ENCODE measurements around the gene RPTOR. TPM values are rescaled to one million over a fixed set of nuclear protein-coding genes. Genes with fewer than 3 reads are reported as not detected.

The RPTOR gene
- polyA plus RNA-seq, 4 donors = 3.2 to 16.5 (median 10.1) TPM

- WGBS, 3 donors = 65 to 84% (median 68%) methylated on average over 32 of the region's 32 CpGs
- no peaks in the 10 kb centered on the region for H3K9me3 ChIP-seq (ENCODE audit: control insufficient read depth in 2 of 2, insufficient read depth in 1 of 2, low read depth in 1 of 2, low read length in 1 of 2)
- DNase-seq (peak in 1 of 2 donors; percentile 26), FAIRE-seq (no peak)
- H3K27me3 ChIP-seq (ENCODE audit: control insufficient read depth in 3 of 3, insufficient read depth in 3 of 3, low read length in 3 of 3) = no peaks in the 10 kb centered on the region
- H3K27ac ChIP-seq (ENCODE audit: low read depth in 1 of 3, low read length in 2 of 3) = no peak overlapping the region
- peaks cover 0 to 65% (median 2%) of the 10 kb centered on the region in 3 donors for H3K36me3 ChIP-seq (ENCODE audit: control insufficient read depth in 3 of 3, insufficient read depth in 2 of 3, low read depth in 1 of 3, low read length in 3 of 3)
- no peaks in the 10 kb centered on the region for H3K4me1 ChIP-seq (ENCODE audit: control insufficient read depth in 3 of 3, insufficient read depth in 2 of 3, low read depth in 1 of 3, low read length in 2 of 3)
- H3K4me3 ChIP-seq (ENCODE audit: low read depth in 1 of 3, low read length in 3 of 3) = no peak overlapping the region
Measured at GRCh38 chr17:80876950-80877728, 332.5 kb downstream of the RPTOR start.

- H3K9me3 ChIP-seq (ENCODE audit: control insufficient read depth in 2 of 2, insufficient read depth in 1 of 2, low read depth in 1 of 2, low read length in 1 of 2) = no peaks in the 10 kb centered on the region
- no peak for FAIRE-seq
- 74 to 83% (median 74%) methylated on average over 14 of the region's 14 CpGs for whole genome bisulfite sequencing, 3 donors
- H3K27me3 ChIP-seq (ENCODE audit: control insufficient read depth in 3 of 3, insufficient read depth in 3 of 3, low read length in 3 of 3) = no peaks in the 10 kb centered on the region
- no peak for DNase-seq
- no peak overlapping the region for H3K27ac ChIP-seq (ENCODE audit: low read depth in 1 of 3, low read length in 2 of 3)
- peaks cover 2 to 64% (median 2%) of the 10 kb centered on the region in 3 donors for H3K36me3 ChIP-seq (ENCODE audit: control insufficient read depth in 3 of 3, insufficient read depth in 2 of 3, low read depth in 1 of 3, low read length in 3 of 3)
- no peaks in the 10 kb centered on the region for H3K4me1 ChIP-seq (ENCODE audit: control insufficient read depth in 3 of 3, insufficient read depth in 2 of 3, low read depth in 1 of 3, low read length in 2 of 3)
- no peak overlapping the region for H3K4me3 ChIP-seq (ENCODE audit: low read depth in 1 of 3, low read length in 3 of 3)
Measured at GRCh38 chr17:80877729-80878303, 333.2 kb downstream of the RPTOR start.

- H3K36me3 ChIP-seq (ENCODE audit: control insufficient read depth in 3 of 3, insufficient read depth in 2 of 3, low read depth in 1 of 3, low read length in 3 of 3) = peaks cover 5 to 68% (median 9%) of the 10 kb centered on the region in 3 donors
- WGBS, 3 donors = 93 to 95% (median 94%) methylated on average over 31 of the region's 31 CpGs
- no peaks in the 10 kb centered on the region for H3K27me3 ChIP-seq (ENCODE audit: control insufficient read depth in 3 of 3, insufficient read depth in 3 of 3, low read length in 3 of 3)
- no peak overlapping the region for H3K4me3 ChIP-seq (ENCODE audit: low read depth in 1 of 3, low read length in 3 of 3)
- H3K27ac ChIP-seq (ENCODE audit: low read depth in 1 of 3, low read length in 2 of 3) = no peak overlapping the region
- H3K9me3 ChIP-seq (ENCODE audit: control insufficient read depth in 2 of 2, insufficient read depth in 1 of 2, low read depth in 1 of 2, low read length in 1 of 2) = no peaks in the 10 kb centered on the region
- no peak for DNase-seq
- H3K4me1 ChIP-seq (ENCODE audit: control insufficient read depth in 3 of 3, insufficient read depth in 2 of 3, low read depth in 1 of 3, low read length in 2 of 3) = no peaks in the 10 kb centered on the region
- FAIRE-seq = no peak
Measured at GRCh38 chr17:80878876-80879722, 334.5 kb downstream of the RPTOR start.

GRCh38 chr17:80879723-80880647 is 335.3 kb downstream of the RPTOR start:
- Histone ChIP-seq H3K9me3 (ENCODE audit: control insufficient read depth in 2 of 2, insufficient read depth in 1 of 2, low read depth in 1 of 2, low read length in 1 of 2) (no peaks in the 10 kb centered on the region), H3K4me3 (ENCODE audit: low read depth in 1 of 3, low read length in 3 of 3) (no peak overlapping the region), H3K4me1 (ENCODE audit: control insufficient read depth in 3 of 3, insufficient read depth in 2 of 3, low read depth in 1 of 3, low read length in 2 of 3) (no peaks in the 10 kb centered on the region), H3K36me3 (ENCODE audit: control insufficient read depth in 3 of 3, insufficient read depth in 2 of 3, low read depth in 1 of 3, low read length in 3 of 3) (peaks cover 5 to 70% (median 9%) of the 10 kb centered on the region in 3 donors), H3K27me3 (ENCODE audit: control insufficient read depth in 3 of 3, insufficient read depth in 3 of 3, low read length in 3 of 3) (no peaks in the 10 kb centered on the region), H3K27ac (ENCODE audit: low read depth in 1 of 3, low read length in 2 of 3) (no peak overlapping the region)
- 81 to 91% (median 91%) methylated on average over 35 of the region's 35 CpGs for WGBS, 3 donors
- DNase-seq (no peak), FAIRE-seq (no peak)

- peaks cover 8 to 72% (median 11%) of the 10 kb centered on the region in 3 donors for H3K36me3 ChIP-seq (ENCODE audit: control insufficient read depth in 3 of 3, insufficient read depth in 2 of 3, low read depth in 1 of 3, low read length in 3 of 3)
- no peak overlapping the region for H3K27ac ChIP-seq (ENCODE audit: low read depth in 1 of 3, low read length in 2 of 3)
- H3K4me3 ChIP-seq (ENCODE audit: low read depth in 1 of 3, low read length in 3 of 3) = no peak overlapping the region
- FAIRE-seq (no peak), DNase-seq (no peak)
- no peaks in the 10 kb centered on the region for H3K27me3 ChIP-seq (ENCODE audit: control insufficient read depth in 3 of 3, insufficient read depth in 3 of 3, low read length in 3 of 3)
- WGBS, 3 donors = 82 to 93% (median 92%) methylated on average over 11 of the region's 11 CpGs
- no peaks in the 10 kb centered on the region for H3K4me1 ChIP-seq (ENCODE audit: control insufficient read depth in 3 of 3, insufficient read depth in 2 of 3, low read depth in 1 of 3, low read length in 2 of 3)
- no peaks in the 10 kb centered on the region for H3K9me3 ChIP-seq (ENCODE audit: control insufficient read depth in 2 of 2, insufficient read depth in 1 of 2, low read depth in 1 of 2, low read length in 1 of 2)
Measured at GRCh38 chr17:80880648-80880985, 336.0 kb downstream of the RPTOR start.

- Histone ChIP-seq H3K4me1 (ENCODE audit: control insufficient read depth in 3 of 3, insufficient read depth in 2 of 3, low read depth in 1 of 3, low read length in 2 of 3) (no peaks in the 10 kb centered on the region), H3K36me3 (ENCODE audit: control insufficient read depth in 3 of 3, insufficient read depth in 2 of 3, low read depth in 1 of 3, low read length in 3 of 3) (peaks cover 8 to 76% (median 11%) of the 10 kb centered on the region in 3 donors), H3K27me3 (ENCODE audit: control insufficient read depth in 3 of 3, insufficient read depth in 3 of 3, low read length in 3 of 3) (no peaks in the 10 kb centered on the region), H3K9me3 (ENCODE audit: control insufficient read depth in 2 of 2, insufficient read depth in 1 of 2, low read depth in 1 of 2, low read length in 1 of 2) (no peaks in the 10 kb centered on the region), H3K27ac (ENCODE audit: low read depth in 1 of 3, low read length in 2 of 3) (no peak overlapping the region), H3K4me3 (ENCODE audit: low read depth in 1 of 3, low read length in 3 of 3) (no peak overlapping the region)
- no peak for DNase-seq
- no peak for FAIRE-seq
- 91 to 95% (median 94%) methylated on average over 13 of the region's 13 CpGs for whole genome bisulfite sequencing, 3 donors
Measured at GRCh38 chr17:80881306-80881705, 336.7 kb downstream of the RPTOR start.

GRCh38 chr17:80882323-80882722 is 337.7 kb downstream of the RPTOR start:
- no peak for DNase-seq
- FAIRE-seq = no peak
- Histone ChIP-seq H3K4me3 (ENCODE audit: low read depth in 1 of 3, low read length in 3 of 3) (no peak overlapping the region), H3K36me3 (ENCODE audit: control insufficient read depth in 3 of 3, insufficient read depth in 2 of 3, low read depth in 1 of 3, low read length in 3 of 3) (peaks cover 8 to 80% (median 11%) of the 10 kb centered on the region in 3 donors), H3K9me3 (ENCODE audit: control insufficient read depth in 2 of 2, insufficient read depth in 1 of 2, low read depth in 1 of 2, low read length in 1 of 2) (no peaks in the 10 kb centered on the region), H3K27ac (ENCODE audit: low read depth in 1 of 3, low read length in 2 of 3) (no peak overlapping the region), H3K27me3 (ENCODE audit: control insufficient read depth in 3 of 3, insufficient read depth in 3 of 3, low read length in 3 of 3) (no peaks in the 10 kb centered on the region), H3K4me1 (ENCODE audit: control insufficient read depth in 3 of 3, insufficient read depth in 2 of 3, low read depth in 1 of 3, low read length in 2 of 3) (no peaks in the 10 kb centered on the region)
- WGBS, 3 donors = 93 to 95% (median 95%) methylated on average over 19 of the region's 19 CpGs

Measured in small intestine (tissue), 7 donors.